Thyroid gland (tissue), 4 donors: ENCODE measurements around the gene PPP1R36.

ENCODE experiments used
- CTCF ChIP-seq, 6 experiments: fragments of 200-600 bp in 3 of 6; fragments of 450-650 bp in 3 of 6; sonication (generic) in 3 of 6; IDR thresholded peaks; one replicate each; pipeline ENCODE4 v1.5.1; 2016 to 2019; ENCODE audit warnings: antibody characterized with exemption in 6 of 6, mild to moderate bottlenecking in 2 of 6, inconsistent platforms in 1 of 6, moderate library complexity in 1 of 6
- POLR2A ChIP-seq, 2 donors: fragments of 450-650 bp; IDR thresholded peaks; one replicate each; pipeline ENCODE4 v1.6.1; 2017; ENCODE audit warnings: antibody characterized with exemption in 2 of 2, mild to moderate bottlenecking in 2 of 2, moderate library complexity in 1 of 2

- no peak for TF ChIP-seq POLR2A (IDR thresholded peaks at IDR 0.05)
- no peak for TF ChIP-seq CTCF (IDR thresholded peaks at IDR 0.05)
Observed at GRCh38 chr14:64628940-64629408, 79.2 kb downstream of the PPP1R36 start.
